ENCODE results near the gene CMAS.
A peak's percentile ranks its signal among the peaks of the same experiment; 100 is the strongest.

GRCh38 chr12:22046090-22046967 is at the start of gene CMAS:
- TF ChIP-seq CTCF (IDR thresholded peaks at IDR 0.05) (no peak), POLR2AphosphoS5 (IDR thresholded peaks at IDR 0.05) (peak in 2 of 3 donors; percentile 82 to 85), POLR2A (IDR thresholded peaks at IDR 0.05) (no peak)

Measured in stomach (tissue), 4 donors.